Spleen (tissue), 7 donors: ENCODE measurements around the gene UBQLN1.

Experiments used
- CTCF ChIP-seq, 11 experiments: fragments of 200-600 bp in 7 of 11; fragments of 450-650 bp in 4 of 11; sonication (generic) in 4 of 11; IDR thresholded peaks in 8 of 11; conservative IDR thresholded peaks in 3 of 11; 1 replicate in 7 of 11; 2 replicates in 4 of 11; pipeline versions ENCODE4 v1.4.0 to v1.8.0; 2016 to 2021; ENCODE audit warnings: antibody characterized with exemption in 11 of 11, inconsistent platforms in 4 of 11, mild to moderate bottlenecking in 1 of 11
- POLR2A ChIP-seq, 3 donors: fragments of 450-650 bp; IDR thresholded peaks; one replicate each; pipeline ENCODE4 v1.5.1; 2017; ENCODE audit warnings: antibody characterized with exemption in 3 of 3, mild to moderate bottlenecking in 1 of 3
- POLR2AphosphoS5 ChIP-seq, 3 donors: sonication (generic); formaldehyde crosslinking; IDR thresholded peaks; one replicate each; pipeline ENCODE4 v1.5.1; 2017; ENCODE audit warnings: antibody characterized with exemption in 3 of 3
- donor health status: DM: no; HTN: no; CAD: no; lungs with moderate emphysema.
- donor health status: DM: no; HTN: no; CAD: no.
- donor health status: DM: no; HTN: no; CAD: no.

- TF ChIP-seq POLR2A (IDR thresholded peaks at IDR 0.05), result no peak
- no peak for TF ChIP-seq CTCF (IDR thresholded peaks at IDR 0.05 in 8 of 11, conservative IDR thresholded peaks at IDR 0.05 in 3 of 11)
- no peak for TF ChIP-seq POLR2AphosphoS5 (IDR thresholded peaks at IDR 0.05)
These were observed 42.1 kb downstream of the UBQLN1 start for GRCh38 chr9:83665580-83666200.
